ENCODE measurements around the gene EVA1C. TPM values are rescaled to one million over a fixed set of nuclear protein-coding genes. Genes with fewer than 3 reads are reported as not detected.
"Not testable (repeated sequence)": the region's sequence is repeated elsewhere in the genome, so short reads cannot be mapped to it uniquely, and the experiment has no call there.

The EVA1C gene
- total RNA-seq, 1 experiment from 2014 or later, result 29.3 TPM

GRCh38 chr21:32499249-32500055 is 86.9 kb downstream of the EVA1C start:
- no peak for ATAC-seq
- H3K36me3 ChIP-seq (ENCODE audit: control insufficient read depth in 1 of 2, insufficient read depth in 2 of 2, low read length in 2 of 2), result peaks cover 3 to 9% of the 10 kb centered on the region in 2 experiments; a peak in 3 of 4 replicates
- POLR2A ChIA-PET, result no interaction called here

GRCh38 chr21:32503641-32504040 is 91.1 kb downstream of the EVA1C start:
- BruUV-seq (replicated peaks); H3K27ac ChIP-seq (ENCODE audit: low read depth, low read length): not testable (repeated sequence)

More at GRCh38 chr21:32499249-32500055, 86.9 kb downstream of the EVA1C start:
- Histone ChIP-seq H2AFZ (ENCODE audit: low read depth, low read length, poor library complexity, severe bottlenecking) (no peak overlapping the region), H3K9ac (ENCODE audit: low read length) (no peak overlapping the region), H3K4me2 (ENCODE audit: low read length) (no peak overlapping the region), H3K9me3 (ENCODE audit: control insufficient read depth in 1 of 2, insufficient read depth in 1 of 2, low read depth in 1 of 2, low read length in 2 of 2) (no peaks in the 10 kb centered on the region), H3K27me3 (ENCODE audit: insufficient read depth, low read length) (no peaks in the 10 kb centered on the region), H4K20me1 (ENCODE audit: insufficient read depth) (no peaks in the 10 kb centered on the region), H3K79me2 (ENCODE audit: insufficient read depth, low read length) (no peaks in the 10 kb centered on the region), H3K9me2 (ENCODE audit: insufficient read depth) (no peaks in the 10 kb centered on the region), H3K4me3 (replicated peaks in 1 of 2; ENCODE audit: low read depth in 1 of 2, low read length in 2 of 2) (no peak overlapping the region), H3K4me1 (ENCODE audit: control insufficient read depth in 1 of 2, insufficient read depth in 2 of 2, low read length in 2 of 2) (peaks cover 8 to 10% of the 10 kb centered on the region in 2 experiments; a peak in 3 of 4 replicates), H3K27ac (ENCODE audit: low read depth, low read length) (no peak overlapping the region)
- CTCF ChIA-PET, result no interaction called here
- RAD21 ChIA-PET (ENCODE audit: low non-redundant PET in 1 of 2, low total read pairs in 2 of 2, uncharacterized antibody in 2 of 2, unreplicated experiment in 2 of 2), result no interaction called here
- no peak for DNase-seq (ENCODE audit: low read depth, low spot score)
- intact Hi-C loops (cut with micrococcal nuclease), result no loop called here
- no peak for TF ChIP-seq SIN3A (IDR thresholded peaks at IDR 0.05; ENCODE audit: low read depth)
- TF ChIP-seq MAX (IDR thresholded peaks at IDR 0.05), result no peak
- no peak for TF ChIP-seq RAD21 (IDR thresholded peaks at IDR 0.05; ENCODE audit: low read depth)
- no peak for TF ChIP-seq EZH2 (IDR thresholded peaks at IDR 0.05)
- TF ChIP-seq EGR1 (IDR thresholded peaks at IDR 0.05; ENCODE audit: low read depth), result no peak
- no peak for TF ChIP-seq ELF1 (IDR thresholded peaks at IDR 0.05; ENCODE audit: borderline replicate concordance, low read depth)
- no peak for TF ChIP-seq ZBTB33 (IDR thresholded peaks at IDR 0.05; ENCODE audit: extremely low read depth, insufficient replicate concordance, low read length)
- TF ChIP-seq JUND (IDR thresholded peaks at IDR 0.05), result no peak
- no peak for TF ChIP-seq FOSL1 (IDR thresholded peaks at IDR 0.05; ENCODE audit: low read depth)
- TF ChIP-seq YY1 (IDR thresholded peaks at IDR 0.05; ENCODE audit: extremely low read depth, insufficient replicate concordance, low read depth, low read length), result no peak
- TF ChIP-seq EZH2phosphoT487 (IDR thresholded peaks at IDR 0.05; ENCODE audit: borderline replicate concordance), result no peak
- no peak for TF ChIP-seq CTCF (IDR thresholded peaks at IDR 0.05 in 2 of 3, conservative IDR thresholded peaks at IDR 0.05 in 1 of 3; ENCODE audit: borderline replicate concordance in 1 of 3, insufficient read depth in 1 of 3, low read depth in 2 of 3, low read length in 2 of 3)
- no peak for TF ChIP-seq CEBPB (IDR thresholded peaks at IDR 0.05; ENCODE audit: low read depth)
- no TSS peak for BruUV-seq (replicated peaks)

More at GRCh38 chr21:32503641-32504040, 91.1 kb downstream of the EVA1C start:
- intact Hi-C loops (cut with micrococcal nuclease); H2AFZ ChIP-seq (ENCODE audit: low read depth, low read length, poor library complexity, severe bottlenecking); H3K4me3 ChIP-seq (replicated peaks in 1 of 2; ENCODE audit: low read depth in 1 of 2, low read length in 2 of 2); H3K9ac ChIP-seq (ENCODE audit: low read length); DNase-seq (ENCODE audit: low read depth, low spot score); RAD21 ChIA-PET (ENCODE audit: low non-redundant PET in 1 of 2, low total read pairs in 2 of 2, uncharacterized antibody in 2 of 2, unreplicated experiment in 2 of 2); H3K4me1 ChIP-seq (ENCODE audit: control insufficient read depth in 1 of 2, insufficient read depth in 2 of 2, low read length in 2 of 2); H3K4me2 ChIP-seq (ENCODE audit: low read length); H3K27me3 ChIP-seq (ENCODE audit: insufficient read depth, low read length); CTCF ChIA-PET; POLR2A ChIA-PET; H3K79me2 ChIP-seq (ENCODE audit: insufficient read depth, low read length); H3K9me2 ChIP-seq (ENCODE audit: insufficient read depth); ATAC-seq; H3K9me3 ChIP-seq (ENCODE audit: control insufficient read depth in 1 of 2, insufficient read depth in 1 of 2, low read depth in 1 of 2, low read length in 2 of 2); H4K20me1 ChIP-seq (ENCODE audit: insufficient read depth): not testable (repeated sequence)
- peaks cover 0 to 14% of the 10 kb centered on the region in 2 experiments; a peak in 1 of 4 replicates for H3K36me3 ChIP-seq (ENCODE audit: control insufficient read depth in 1 of 2, insufficient read depth in 2 of 2, low read length in 2 of 2)

All from HCT116 (cell line).